Neural cell (in vitro differentiated cells): ENCODE results near the gene KRT78. TPM values are rescaled to one million over a fixed set of nuclear protein-coding genes. Genes with fewer than 3 reads are reported as not detected.

Experiments used
- H2AFZ ChIP-seq: fragments of 200-600, 300-800 bp; sonication (generic), shearing (Covaris generic); 2 replicates; pipeline ENCODE4 v1.6.0; 2014; ENCODE audit warnings: low read depth, mild to moderate bottlenecking, antibody characterized with exemption, low read length, moderate library complexity
- H3F3A ChIP-seq: fragments of 200-600 bp; shearing (Covaris generic); 2 replicates; pipeline ENCODE4 v1.6.1; 2016; ENCODE audit warnings: mild to moderate bottlenecking, moderate library complexity, mixed read lengths, antibody characterized with exemption, low read length; ENCODE audit not compliant: insufficient read depth, poor library complexity, severe bottlenecking
- H3K27ac ChIP-seq: fragments of 200-600, 300-800 bp; sonication (generic), shearing (Covaris generic); 2 replicates; pipeline ENCODE4 v1.5.1; 2014; ENCODE audit warnings: mild to moderate bottlenecking, low read length, moderate library complexity
- H3K27me3 ChIP-seq: fragments of 300-800, 200-600 bp; sonication (generic), shearing (Covaris generic); 2 replicates; pipeline ENCODE4 v1.6.0; 2014; ENCODE audit warnings: mild to moderate bottlenecking, low read depth, low read length, moderate library complexity; ENCODE audit not compliant: insufficient read depth
- H3K36me3 ChIP-seq: fragments of 300-800, 200-600 bp; sonication (generic), shearing (Covaris generic); 2 replicates; pipeline ENCODE4 v1.5.1; 2014; ENCODE audit warnings: mild to moderate bottlenecking, antibody characterized with exemption, low read length, moderate library complexity; ENCODE audit not compliant: insufficient read depth
- H3K4me2 ChIP-seq: fragments of 300-800, 200-600 bp; sonication (generic), shearing (Covaris generic); 2 replicates; pipeline ENCODE4 v1.6.0; 2014; ENCODE audit warnings: mild to moderate bottlenecking, low read length
- H3K4me3 ChIP-seq: fragments of 300-800, 200-600 bp; sonication (generic), shearing (Covaris generic); 2 replicates; pipeline ENCODE4 v1.5.1; 2014; ENCODE audit warnings: mild to moderate bottlenecking, low read length, moderate library complexity
- H3K79me2 ChIP-seq: fragments of 200-600 bp; shearing (Covaris generic); replicated peaks from 2 replicates; pipeline ENCODE4 v1.6.0; 2014; ENCODE audit warnings: mild to moderate bottlenecking, low read length, moderate library complexity; ENCODE audit not compliant: insufficient read depth
- H3K9ac ChIP-seq: fragments of 300-800, 200-600 bp; sonication (generic), shearing (Covaris generic); 2 replicates; pipeline ENCODE4 v1.6.1; 2016; ENCODE audit warnings: mild to moderate bottlenecking, low read length, mixed read lengths
- H3K9me2 ChIP-seq: fragments of 200-600 bp; shearing (Covaris generic); 2 replicates; pipeline ENCODE4 v1.6.1; 2016; ENCODE audit warnings: mild to moderate bottlenecking, low read length, mixed read lengths; ENCODE audit not compliant: insufficient read depth
- H3K9me3 ChIP-seq: fragments of 200-600, 300-800 bp; sonication (generic), shearing (Covaris generic); 2 replicates; pipeline ENCODE4 v1.6.1; 2016; ENCODE audit warnings: mild to moderate bottlenecking, mixed run types, low read length, moderate library complexity, mixed read lengths
- H4K20me1 ChIP-seq: fragments of 200-600 bp; shearing (Covaris generic); 2 replicates; pipeline ENCODE4 v1.6.1; 2016; ENCODE audit warnings: mild to moderate bottlenecking, mixed run types; ENCODE audit not compliant: insufficient read depth
- EP300 ChIP-seq: fragments of 450-650 bp; conservative IDR thresholded peaks from 2 replicates; pipeline ENCODE4 v1.6.1; 2014; ENCODE audit warnings: antibody characterized with exemption, mild to moderate bottlenecking, moderate library complexity; ENCODE audit not compliant: poor library complexity, severe bottlenecking
- EZH2 ChIP-seq: fragments of 200-600, 300-800 bp; shearing (Covaris generic), sonication (generic); IDR thresholded peaks from 2 replicates; pipeline ENCODE4 v1.6.1; 2014; ENCODE audit warnings: antibody characterized with exemption, low read length, borderline replicate concordance, mild to moderate bottlenecking; ENCODE audit not compliant: insufficient read depth, poor library complexity, severe bottlenecking
- MXI1 ChIP-seq: fragments of 450-650 bp; conservative IDR thresholded peaks from 2 replicates; pipeline ENCODE4 v1.6.1; 2014; ENCODE audit warnings: antibody characterized with exemption, mild to moderate bottlenecking; ENCODE audit not compliant: poor library complexity, severe bottlenecking
- RAD21 ChIP-seq: fragments of 450-650 bp; conservative IDR thresholded peaks from 2 replicates; pipeline ENCODE4 v1.6.1; 2014; ENCODE audit warnings: antibody characterized with exemption, mild to moderate bottlenecking, moderate library complexity
- REST ChIP-seq: IDR thresholded peaks from 2 replicates; pipeline ENCODE4 v1.6.1; 2012; ENCODE audit warnings: borderline replicate concordance
- SMC3 ChIP-seq: fragments of 450-650 bp; conservative IDR thresholded peaks from 2 replicates; pipeline ENCODE4 v1.6.1; 2014; ENCODE audit warnings: antibody characterized with exemption, mild to moderate bottlenecking, moderate library complexity; ENCODE audit not compliant: poor library complexity
- polyA plus RNA-seq: library from polyadenylated mRNA; depleted of rRNA; stranded (reverse); fragments of >200 nt; gene quantifications from 2 replicates; pipeline ENCODE4 v1.2.3, GENCODE V29; 2014
- TF ChIP-seq, protein P1 (sequence below): fragments of 450-650 bp; IDR thresholded peaks from 2 replicates; pipeline ENCODE4 v1.5.1; 2014; ENCODE audit warnings: antibody characterized with exemption, mild to moderate bottlenecking, moderate library complexity; ENCODE audit not compliant: poor library complexity, severe bottlenecking

KRT78 gene
- polyA plus RNA-seq, 1 donor from 2014 or later = not detected

DNA sequence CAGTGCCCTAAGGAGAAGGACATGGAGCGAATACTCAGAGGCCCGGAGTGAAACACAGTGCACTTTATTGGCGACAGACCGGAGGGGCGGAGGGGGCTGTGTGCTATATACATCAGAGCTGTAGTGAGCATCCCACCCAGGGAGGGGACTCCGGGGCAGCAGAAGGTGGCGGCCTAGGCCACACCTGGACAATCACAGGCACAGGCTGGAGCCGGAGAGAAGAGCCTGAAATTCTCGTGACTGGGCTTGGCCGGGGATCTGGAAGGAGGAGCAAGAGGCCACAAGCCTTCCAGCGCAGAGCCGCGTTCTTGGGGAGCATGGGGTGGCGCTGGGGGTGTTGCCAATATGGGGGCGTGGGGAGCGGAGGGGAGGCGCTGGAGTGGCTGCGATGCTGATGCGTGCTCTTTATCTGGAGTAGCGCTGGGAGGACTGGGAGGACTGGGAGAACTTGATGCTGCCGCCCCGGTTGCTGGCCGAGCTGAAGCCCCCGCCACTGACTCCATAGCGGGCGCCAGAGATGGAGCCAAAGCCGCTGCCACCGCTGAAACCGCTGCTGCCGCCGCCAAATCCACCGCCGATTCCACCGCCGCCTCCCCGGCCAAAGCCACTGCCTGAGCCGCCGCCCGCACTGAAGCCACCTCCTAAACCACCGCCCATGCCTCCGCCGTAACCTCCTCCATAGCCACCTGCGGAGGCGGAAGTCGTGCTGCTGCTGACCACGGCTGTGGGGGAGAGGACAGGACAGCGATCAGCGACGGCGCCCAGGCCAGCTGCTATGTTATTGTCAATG lies 59.0 kb downstream of the KRT78 start:
- H3K4me3 ChIP-seq = no peak overlapping the region
- no peaks in the 10 kb centered on the region for H3K9me3 ChIP-seq
- no peaks in the 10 kb centered on the region for H3F3A ChIP-seq
- H3K9me2 ChIP-seq = no peaks in the 10 kb centered on the region
- no peak overlapping the region for H3K27ac ChIP-seq
- TF ChIP-seq SMC3 (no peak), EZH2 (no peak), MXI1 (no peak), EP300 (no peak), RAD21 (no peak), REST (no peak)
- TF ChIP-seq, protein P1, sequence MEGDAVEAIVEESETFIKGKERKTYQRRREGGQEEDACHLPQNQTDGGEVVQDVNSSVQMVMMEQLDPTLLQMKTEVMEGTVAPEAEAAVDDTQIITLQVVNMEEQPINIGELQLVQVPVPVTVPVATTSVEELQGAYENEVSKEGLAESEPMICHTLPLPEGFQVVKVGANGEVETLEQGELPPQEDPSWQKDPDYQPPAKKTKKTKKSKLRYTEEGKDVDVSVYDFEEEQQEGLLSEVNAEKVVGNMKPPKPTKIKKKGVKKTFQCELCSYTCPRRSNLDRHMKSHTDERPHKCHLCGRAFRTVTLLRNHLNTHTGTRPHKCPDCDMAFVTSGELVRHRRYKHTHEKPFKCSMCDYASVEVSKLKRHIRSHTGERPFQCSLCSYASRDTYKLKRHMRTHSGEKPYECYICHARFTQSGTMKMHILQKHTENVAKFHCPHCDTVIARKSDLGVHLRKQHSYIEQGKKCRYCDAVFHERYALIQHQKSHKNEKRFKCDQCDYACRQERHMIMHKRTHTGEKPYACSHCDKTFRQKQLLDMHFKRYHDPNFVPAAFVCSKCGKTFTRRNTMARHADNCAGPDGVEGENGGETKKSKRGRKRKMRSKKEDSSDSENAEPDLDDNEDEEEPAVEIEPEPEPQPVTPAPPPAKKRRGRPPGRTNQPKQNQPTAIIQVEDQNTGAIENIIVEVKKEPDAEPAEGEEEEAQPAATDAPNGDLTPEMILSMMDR = no peak
- no peak overlapping the region for H2AFZ ChIP-seq
- H3K27me3 ChIP-seq = no peaks in the 10 kb centered on the region
- no peaks in the 10 kb centered on the region for H3K36me3 ChIP-seq
- H3K79me2 ChIP-seq = no peaks in the 10 kb centered on the region
- no peak overlapping the region for H3K4me2 ChIP-seq
- no peak overlapping the region for H3K9ac ChIP-seq
- H4K20me1 ChIP-seq = no peaks in the 10 kb centered on the region

- H2AFZ ChIP-seq = no peak overlapping the region
- TF ChIP-seq RAD21 (no peak), MXI1 (no peak)
- H3K27me3 ChIP-seq = no peaks in the 10 kb centered on the region
These were observed 59.7 kb downstream of the KRT78 start for GRCh38 chr12:52788876-52789636.

More at GRCh38 chr12:52788876-52789636, 59.7 kb downstream of the KRT78 start:
- Histone ChIP-seq H3K4me2 (no peak overlapping the region), H3K9ac (no peak overlapping the region), H3K79me2 (no peaks in the 10 kb centered on the region), H3K9me3 (no peaks in the 10 kb centered on the region), H3K27ac (no peak overlapping the region), H3K9me2 (no peaks in the 10 kb centered on the region), H3K4me3 (no peak overlapping the region), H4K20me1 (no peaks in the 10 kb centered on the region), H3K36me3 (no peaks in the 10 kb centered on the region), H3F3A (no peaks in the 10 kb centered on the region)
